Naive thymus-derived CD4-positive, alpha-beta T cell (primary cell): ENCODE results near the gene ZNF827. TPM values are rescaled to one million over a fixed set of nuclear protein-coding genes. Genes with fewer than 3 reads are reported as not detected.

Experiments used
- ATAC-seq: fragments of 150-1000 bp; cut with Tn5 transposase; 2 replicates; pipeline ENCODE4 v1.10.0; 2021; ENCODE audit warnings: mild to moderate bottlenecking, moderate library complexity
- CTCF ChIA-PET: fragments of 350-600 bp; sonication (Branson Sonifier 250); formaldehyde crosslinking; loops from one replicate; lab custom pipeline; 2021; ENCODE audit warnings: antibody characterized with exemption; lab: Charles Lee
- POLR2A ChIA-PET: fragments of 350-600 bp; sonication (Branson Sonifier 250); formaldehyde crosslinking; loops from one replicate; lab custom pipeline; 2021; ENCODE audit warnings: antibody characterized with exemption, inconsistent platforms; lab: Charles Lee
- DNase-seq, 9 donors: peaks; one replicate each; pipeline versions ENCODE4 v3.0.0 to v3.0.0-alpha.2; 2020 to 2022; ENCODE audit warnings: mixed read lengths in 1 of 9
- H3K27ac ChIP-seq: one replicate; pipeline ENCODE4 v1.7.0; 2013; ENCODE audit warnings: mild to moderate bottlenecking, low read depth, low read length, moderate library complexity
- H3K27me3 ChIP-seq, 2 donors: one replicate each; pipeline ENCODE4 v1.7.0; 2013; ENCODE audit warnings: low read length in 2 of 2, mild to moderate bottlenecking in 2 of 2, moderate library complexity in 2 of 2; ENCODE audit not compliant: control insufficient read depth in 2 of 2, insufficient read depth in 2 of 2
- H3K36me3 ChIP-seq, 3 experiments: 1 replicate in 2 of 3; 2 replicates in 1 of 3; pipeline ENCODE4 v1.7.0; 2013; ENCODE audit warnings: low read length in 3 of 3, mild to moderate bottlenecking in 3 of 3, moderate library complexity in 1 of 3; ENCODE audit not compliant: insufficient read depth in 3 of 3, control insufficient read depth in 2 of 3
- H3K4me1 ChIP-seq, 2 donors: one replicate each; pipeline ENCODE4 v1.7.0; 2013; ENCODE audit warnings: low read length in 2 of 2, mild to moderate bottlenecking in 2 of 2, moderate library complexity in 1 of 2; ENCODE audit not compliant: control insufficient read depth in 2 of 2, insufficient read depth in 2 of 2
- H3K4me3 ChIP-seq: 2 replicates; pipeline ENCODE4 v1.7.0; 2013; ENCODE audit warnings: mild to moderate bottlenecking, low read length
- H3K9me3 ChIP-seq, 3 experiments: 1 replicate in 2 of 3; 2 replicates in 1 of 3; pipeline ENCODE4 v1.7.0; 2013; ENCODE audit warnings: low read length in 3 of 3; ENCODE audit not compliant: control insufficient read depth in 2 of 3
- H3K27ac Mint-ChIP-seq, 9 donors: one replicate each; pipeline ENCODE4 v1.8.0; 2020 to 2022; ENCODE audit warnings: mixed read lengths in 9 of 9, mild to moderate bottlenecking in 8 of 9, moderate library complexity in 5 of 9, inconsistent platforms in 2 of 9
- H3K27me3 Mint-ChIP-seq, 5 donors: one replicate each; pipeline ENCODE4 v1.8.0; 2021 to 2022; ENCODE audit warnings: mixed read lengths in 5 of 5, mild to moderate bottlenecking in 1 of 5
- H3K36me3 Mint-ChIP-seq, 5 donors: one replicate each; pipeline ENCODE4 v1.8.0; 2020 to 2022; ENCODE audit warnings: mixed read lengths in 5 of 5, mild to moderate bottlenecking in 3 of 5, inconsistent platforms in 1 of 5
- H3K4me1 Mint-ChIP-seq, 7 donors: one replicate each; pipeline ENCODE4 v1.8.0; 2020 to 2022; ENCODE audit warnings: mixed read lengths in 7 of 7, mild to moderate bottlenecking in 3 of 7, inconsistent platforms in 1 of 7
- H3K4me3 Mint-ChIP-seq, 10 donors: one replicate each; pipeline ENCODE4 v1.8.0; 2020 to 2022; ENCODE audit warnings: mild to moderate bottlenecking in 10 of 10, mixed read lengths in 10 of 10, moderate library complexity in 6 of 10, inconsistent platforms in 2 of 10
- H3K9me3 Mint-ChIP-seq, 11 donors: one replicate each; pipeline ENCODE4 v1.8.0; 2020 to 2022; ENCODE audit warnings: mixed read lengths in 11 of 11, mild to moderate bottlenecking in 4 of 11, inconsistent platforms in 1 of 11, moderate library complexity in 1 of 11
- intact Hi-C, 2 donors: fragments of 100-400 bp; cut with micrococcal nuclease; formaldehyde crosslinking; loops; one replicate each; pipeline ENCODE4 v1.15.1; 2023
- polyA plus RNA-seq, 2 donors: library from polyadenylated mRNA; unstranded; fragments of 300-500 nt; fragmentation: Illumina TruSeq; gene quantifications; one replicate each; pipeline ENCODE4 v1.2.3, GENCODE V29; 2021
- total RNA-seq, 6 experiments: library from RNA in 5 of 6; stranded (reverse) in 5 of 6; gene quantifications; 1 replicate in 5 of 6; 2 replicates in 1 of 6; pipeline ENCODE4 v1.2.3 and lab custom pipeline; 2021 to 2026

Gene ZNF827
- total and polyA plus RNA-seq, 7 experiments from 2014 or later = 2.3 to 32.2 (median 21.7) TPM

DNA sequence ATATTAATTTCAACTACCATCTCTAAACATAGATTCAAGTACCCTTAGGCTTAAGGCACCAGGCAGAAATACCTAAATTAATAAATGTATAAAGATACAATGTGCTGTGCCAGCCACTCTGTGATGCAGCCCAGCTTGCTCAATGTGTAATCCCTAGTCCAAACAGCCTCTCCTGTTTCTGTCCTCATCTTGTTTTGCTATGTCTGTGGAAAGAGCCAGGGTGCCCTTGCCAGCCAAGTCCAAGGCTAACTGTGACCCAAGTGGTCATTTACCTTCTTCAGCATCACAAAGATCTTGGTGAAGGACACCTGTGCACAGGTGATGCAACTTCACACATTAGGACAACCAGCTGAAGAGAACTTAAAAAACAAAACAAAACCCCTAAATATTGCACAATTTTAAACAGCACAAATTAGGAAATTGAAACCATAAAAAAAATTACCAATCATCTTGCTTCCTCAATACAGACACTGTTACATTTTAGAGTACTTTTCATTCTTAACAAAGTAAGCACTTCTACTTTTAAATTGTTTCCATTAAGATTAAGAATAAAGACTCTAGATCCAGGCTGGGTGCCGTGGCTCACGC is 169.1 kb downstream of the ZNF827 start:
- H3K27me3 Mint-ChIP-seq = no peaks in the 10 kb centered on the region
- Histone ChIP-seq H3K27me3 (no peaks in the 10 kb centered on the region), H3K27ac (no peak overlapping the region), H3K4me1 (no peaks in the 10 kb centered on the region), H3K36me3 (peaks cover 6 to 26% (median 13%) of the 10 kb centered on the region in 3 experiments), H3K4me3 (no peak overlapping the region), H3K9me3 (no peaks in the 10 kb centered on the region)
- H3K36me3 Mint-ChIP-seq = peaks cover 22 to 82% (median 66%) of the 10 kb centered on the region in 5 donors
- ChIA-PET POLR2A (no interaction called here), CTCF (no interaction called here)
- intact Hi-C loops = loop anchor here in 1 of 2 donors (5.0 kb wide), 1 partner anchor 38 kb away; no protein-coding TSS in a partner anchor
- no peak overlapping the region for H3K27ac Mint-ChIP-seq
- ATAC-seq (no peak), DNase-seq (no peak)
- peaks cover 0 to 13% (median 5%) of the 10 kb centered on the region in 11 donors for H3K9me3 Mint-ChIP-seq
- peaks cover 0 to 21% (median 0%) of the 10 kb centered on the region in 7 donors for H3K4me1 Mint-ChIP-seq
- H3K4me3 Mint-ChIP-seq = no peak overlapping the region

- Mint-ChIP-seq H3K27ac (no peak overlapping the region), H3K36me3 (peaks cover 22 to 76% (median 63%) of the 10 kb centered on the region in 5 donors), H3K9me3 (peaks cover 0 to 13% (median 5%) of the 10 kb centered on the region in 11 donors), H3K27me3 (no peaks in the 10 kb centered on the region), H3K4me1 (peaks cover 0 to 16% (median 0%) of the 10 kb centered on the region in 7 donors), H3K4me3 (no peak overlapping the region)
- ChIA-PET POLR2A (no interaction called here), CTCF (interaction anchor here (0.5 kb wide), 1 partner anchor 1057 kb away, joined by 4 read pairs; no protein-coding TSS in a partner anchor)
- Histone ChIP-seq H3K9me3 (no peaks in the 10 kb centered on the region), H3K36me3 (peaks cover 0 to 39% (median 3%) of the 10 kb centered on the region in 3 experiments), H3K4me1 (no peaks in the 10 kb centered on the region), H3K4me3 (no peak overlapping the region), H3K27ac (no peak overlapping the region), H3K27me3 (no peaks in the 10 kb centered on the region)
- no peak for ATAC-seq
- DNase-seq = no peak
- intact Hi-C loops = loop anchor here in 1 of 2 donors (5.0 kb wide), 1 partner anchor 41 kb away; no protein-coding TSS in a partner anchor
Measured at GRCh38 chr4:145766273-145766672, 172.3 kb downstream of the ZNF827 start.

DNA sequence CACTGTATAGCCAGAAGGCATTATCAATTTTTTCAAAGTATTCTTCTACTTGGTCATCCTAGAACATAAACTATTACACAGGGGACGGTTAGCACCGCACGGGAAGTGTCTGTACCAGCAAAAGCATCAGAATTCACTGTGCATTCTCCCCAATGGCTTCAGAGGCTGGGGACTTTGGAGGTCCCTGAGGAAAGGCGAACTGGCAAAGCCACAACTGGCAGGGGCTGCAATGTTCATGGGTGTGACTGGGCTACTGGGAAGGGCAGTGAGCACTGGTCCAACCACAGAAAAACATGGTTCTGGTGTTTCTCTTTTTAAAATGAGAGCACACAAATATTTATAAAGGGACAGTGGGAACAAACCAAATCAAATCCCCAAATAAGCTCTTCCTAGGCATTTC is 175.2 kb downstream of the ZNF827 start:
- peaks cover 0 to 14% (median 4%) of the 10 kb centered on the region in 11 donors for H3K9me3 Mint-ChIP-seq
- POLR2A ChIA-PET = interaction anchor here (0.6 kb wide), 1 partner anchor 10 kb away, joined by 3 read pairs; no protein-coding TSS in a partner anchor
- CTCF ChIA-PET = no interaction called here
- DNase-seq (no peak), ATAC-seq (no peak)
- no peaks in the 10 kb centered on the region for H3K27me3 Mint-ChIP-seq
- intact Hi-C loops = no loop called here
- no peaks in the 10 kb centered on the region for H3K4me1 ChIP-seq
- H3K27me3 ChIP-seq = no peaks in the 10 kb centered on the region
- H3K36me3 Mint-ChIP-seq = peaks cover 25 to 91% (median 70%) of the 10 kb centered on the region in 5 donors
- H3K36me3 ChIP-seq = peaks cover 0 to 53% (median 3%) of the 10 kb centered on the region in 3 experiments
- no peak overlapping the region for H3K27ac Mint-ChIP-seq
- peaks cover 0 to 19% (median 0%) of the 10 kb centered on the region in 7 donors for H3K4me1 Mint-ChIP-seq
- no peak overlapping the region for H3K27ac ChIP-seq
- no peaks in the 10 kb centered on the region for H3K9me3 ChIP-seq
- H3K4me3 ChIP-seq = no peak overlapping the region
- no peak overlapping the region for H3K4me3 Mint-ChIP-seq

DNA sequence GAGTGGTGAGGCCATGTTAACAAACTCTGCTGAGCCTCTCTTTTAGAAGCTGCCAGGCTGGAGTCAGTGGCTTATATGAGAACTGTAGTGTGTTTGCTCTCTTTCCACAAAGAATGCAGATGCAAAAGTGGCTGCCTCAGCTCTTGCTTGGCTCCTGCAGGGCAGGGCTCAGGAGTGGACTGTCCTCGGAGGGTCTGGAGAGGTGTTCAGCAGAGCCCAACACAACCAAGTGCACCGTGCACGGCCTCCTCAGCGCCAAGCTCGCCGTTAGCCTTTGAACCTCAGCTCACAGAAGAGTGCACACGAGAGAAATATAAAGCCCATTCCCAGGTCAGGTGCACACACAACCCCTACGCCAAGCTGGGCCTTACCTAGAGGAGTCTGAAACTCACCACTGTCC is 175.9 kb downstream of the ZNF827 start:
- Mint-ChIP-seq H3K27me3 (no peaks in the 10 kb centered on the region), H3K9me3 (peaks cover 0 to 11% (median 2%) of the 10 kb centered on the region in 11 donors), H3K4me3 (no peak overlapping the region), H3K4me1 (peaks cover 0 to 22% (median 0%) of the 10 kb centered on the region in 7 donors), H3K27ac (no peak overlapping the region), H3K36me3 (peaks cover 25 to 86% (median 64%) of the 10 kb centered on the region in 5 donors)
- Histone ChIP-seq H3K4me1 (no peaks in the 10 kb centered on the region), H3K27me3 (no peaks in the 10 kb centered on the region), H3K9me3 (no peaks in the 10 kb centered on the region), H3K36me3 (peaks cover 0 to 53% (median 3%) of the 10 kb centered on the region in 3 experiments), H3K4me3 (no peak overlapping the region), H3K27ac (no peak overlapping the region)
- ChIA-PET CTCF (no interaction called here), POLR2A (interaction anchor here (0.6 kb wide), 1 partner anchor 10 kb away, joined by 3 read pairs; no protein-coding TSS in a partner anchor)
- intact Hi-C loops = no loop called here
- DNase-seq = no peak
- ATAC-seq = no peak

- Mint-ChIP-seq H3K9me3 (peaks cover 0 to 5% (median 0%) of the 10 kb centered on the region in 11 donors), H3K36me3 (peaks cover 23 to 71% (median 54%) of the 10 kb centered on the region in 5 donors), H3K27me3 (no peaks in the 10 kb centered on the region), H3K4me1 (peaks cover 0 to 16% (median 0%) of the 10 kb centered on the region in 7 donors), H3K4me3 (no peak overlapping the region), H3K27ac (no peak overlapping the region)
- H3K9me3 ChIP-seq = no peaks in the 10 kb centered on the region
- ATAC-seq (no peak), DNase-seq (no peak)
- H3K4me3 ChIP-seq = no peak overlapping the region
- CTCF ChIA-PET = no interaction called here
- intact Hi-C loops = no loop called here
- H3K36me3 ChIP-seq = peaks cover 0 to 53% (median under 1%) of the 10 kb centered on the region in 3 experiments
- no peaks in the 10 kb centered on the region for H3K27me3 ChIP-seq
- no peak overlapping the region for H3K27ac ChIP-seq
- no peaks in the 10 kb centered on the region for H3K4me1 ChIP-seq
- POLR2A ChIA-PET = no interaction called here
Measured at GRCh38 chr4:145760961-145761929, 177.4 kb downstream of the ZNF827 start.

- Mint-ChIP-seq H3K4me1 (peaks cover 0 to 17% (median 0%) of the 10 kb centered on the region in 7 donors), H3K9me3 (peaks cover 0 to 5% (median 0%) of the 10 kb centered on the region in 11 donors), H3K27ac (no peak overlapping the region), H3K27me3 (no peaks in the 10 kb centered on the region), H3K4me3 (no peak overlapping the region), H3K36me3 (peaks cover 19 to 60% (median 44%) of the 10 kb centered on the region in 5 donors)
- no peak for ATAC-seq
- H3K27me3 ChIP-seq = no peaks in the 10 kb centered on the region
- ChIA-PET CTCF (no interaction called here), POLR2A (no interaction called here)
- DNase-seq = no peak
- no peak overlapping the region for H3K4me3 ChIP-seq
- intact Hi-C loops = no loop called here
- H3K4me1 ChIP-seq = no peaks in the 10 kb centered on the region
- H3K27ac ChIP-seq = no peak overlapping the region
- H3K36me3 ChIP-seq = peaks cover 0 to 48% (median 0%) of the 10 kb centered on the region in 3 experiments
- H3K9me3 ChIP-seq = no peaks in the 10 kb centered on the region
Measured at GRCh38 chr4:145760176-145760575, 178.4 kb downstream of the ZNF827 start.
